GM12892 (cell line): Measurements from ENCODE around the gene AOPEP.

Source experiments
- DNase-seq: peaks from one replicate; pipeline ENCODE4 v3.0.0; 2011; ENCODE audit not compliant: insufficient read length
- FAIRE-seq: peaks from 2 replicates; lab custom pipeline; 2011; peaks lifted over from hg19 to GRCh38; lab: Jason Lieb, UNC
- POLR2A ChIP-seq: IDR thresholded peaks from 2 replicates; pipeline ENCODE4 v1.6.1; 2011; ENCODE audit warnings: low read depth, low read length, control low read depth
- POLR2AphosphoS5 ChIP-seq: IDR thresholded peaks from 2 replicates; pipeline ENCODE4 v1.6.1; 2011; ENCODE audit warnings: low read depth, low read length, control low read depth
- TAF1 ChIP-seq: IDR thresholded peaks from 2 replicates; pipeline ENCODE4 v1.6.1; 2011; ENCODE audit warnings: low read depth, mild to moderate bottlenecking, control low read depth, low read length, borderline replicate concordance

AOPEP gene

DNA sequence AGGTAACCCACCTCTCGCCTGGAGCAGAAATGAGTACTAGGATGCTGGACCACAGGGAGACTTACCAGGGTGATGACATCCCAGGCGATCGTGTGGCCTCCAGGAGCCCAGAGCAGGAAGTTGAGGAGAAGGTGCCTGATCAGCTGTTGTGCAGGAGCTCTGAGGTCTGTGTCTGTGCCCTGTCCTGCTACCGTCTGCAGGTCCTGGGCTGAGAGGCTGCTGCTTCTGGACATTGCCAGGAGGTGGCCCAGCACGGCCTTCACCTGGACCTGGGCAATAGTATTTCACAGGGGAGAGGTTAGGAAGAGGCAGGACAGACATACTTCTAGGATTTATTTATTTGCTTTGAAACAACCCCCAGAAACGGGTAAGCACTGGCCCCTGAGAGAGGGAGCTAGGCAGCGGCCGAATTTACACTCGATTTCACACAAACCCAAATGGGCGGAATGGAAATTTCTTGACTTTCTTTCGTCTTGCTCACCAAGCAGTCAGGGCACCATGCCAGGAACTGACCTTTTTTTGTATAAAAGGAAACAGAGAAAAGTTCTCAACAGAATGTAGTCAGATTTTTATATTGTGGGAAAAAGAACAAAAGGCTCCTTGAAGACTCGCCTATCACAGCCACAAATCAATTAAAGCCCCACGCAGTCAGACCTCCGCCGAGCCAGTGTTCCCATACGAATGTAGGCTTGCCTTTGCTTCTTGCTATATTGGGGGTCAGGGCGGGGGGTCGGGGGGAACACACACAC, 380.7 kb downstream of the AOPEP start:
- FAIRE-seq: no peak
- DNase-seq: no peak
- TF ChIP-seq POLR2AphosphoS5: no peak
- TF ChIP-seq POLR2A: no peak
- TF ChIP-seq TAF1: no peak

DNA sequence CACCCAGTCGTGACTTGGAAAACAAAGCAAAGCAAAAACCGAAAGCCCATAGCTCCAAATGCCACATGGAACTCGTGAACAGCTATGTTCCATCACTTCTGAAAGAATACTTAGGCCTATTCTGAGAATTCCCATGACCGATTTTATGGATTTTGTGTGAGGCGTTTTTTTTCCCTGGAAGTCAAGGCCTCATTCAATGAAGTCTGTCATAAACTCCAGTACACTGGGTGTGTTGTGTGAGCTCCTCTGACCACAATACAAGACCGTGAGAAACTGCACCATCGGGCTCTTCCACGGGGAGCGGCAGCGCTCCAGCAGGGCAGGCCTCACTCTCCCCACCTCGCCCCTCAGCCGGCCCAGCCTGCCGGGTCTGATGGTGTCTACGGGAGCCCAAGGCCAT, 381.5 kb downstream of the AOPEP start:
- FAIRE-seq (no peak), DNase-seq (no peak)
- TF ChIP-seq POLR2AphosphoS5: no peak
- TF ChIP-seq POLR2A: no peak
- TF ChIP-seq TAF1: no peak

- TF ChIP-seq TAF1 (no peak), POLR2A (no peak), POLR2AphosphoS5 (no peak)
- no peak for FAIRE-seq
- DNase-seq: no peak
Observed at GRCh38 chr9:95108777-95109176, 382.3 kb downstream of the AOPEP start.

DNA sequence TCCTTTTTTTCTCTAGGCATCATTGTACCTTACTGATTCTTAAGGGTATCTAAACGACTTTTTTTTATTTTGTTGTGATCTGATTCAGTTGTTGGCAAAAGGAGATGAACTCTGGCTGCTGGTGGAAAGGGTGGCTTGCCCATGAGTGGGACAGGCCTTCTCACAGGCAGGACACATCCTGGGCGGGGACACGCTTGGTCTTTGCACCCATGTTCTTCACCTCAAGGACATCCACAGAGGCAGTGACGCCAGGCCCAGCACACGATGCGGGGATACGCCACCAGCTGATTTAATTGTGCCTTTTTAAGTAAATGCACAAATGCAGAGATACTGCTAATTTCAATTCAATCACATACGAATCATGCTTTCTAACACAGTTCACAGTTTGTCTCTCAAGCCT, 383.0 kb downstream of the AOPEP start:
- TF ChIP-seq POLR2AphosphoS5 (no peak), TAF1 (no peak), POLR2A (no peak)
- DNase-seq: no peak
- FAIRE-seq: no peak

DNA sequence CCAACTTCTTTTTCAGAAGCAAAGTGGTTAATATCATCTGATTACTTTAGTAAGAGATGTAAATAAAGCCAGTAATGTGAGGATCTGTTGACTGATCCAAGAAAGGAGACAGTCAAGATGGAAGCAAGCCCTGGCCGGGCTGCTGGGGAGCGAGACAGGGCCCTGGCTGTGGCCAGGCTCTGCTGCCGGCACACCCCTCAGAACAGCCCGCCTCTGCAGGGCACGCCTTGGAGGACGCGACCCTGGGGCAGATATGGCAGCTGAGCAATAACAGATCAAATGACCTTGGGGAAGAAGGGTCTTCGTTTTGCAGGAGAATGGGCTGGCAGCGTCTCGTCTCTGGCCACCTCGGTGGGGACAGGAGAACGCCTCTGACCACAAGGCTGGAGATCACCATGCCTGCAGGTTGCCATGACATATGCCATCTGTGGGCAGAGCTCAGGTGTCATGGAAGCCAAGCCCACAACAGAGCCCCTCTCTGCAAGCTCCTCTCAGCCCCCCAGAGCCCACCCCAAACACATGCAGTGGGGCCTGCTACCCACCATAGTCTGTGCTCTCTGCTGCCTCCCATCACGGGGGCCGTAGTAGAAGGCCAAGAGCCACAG, 384.5 kb downstream of the AOPEP start:
- FAIRE-seq: no peak
- DNase-seq: no peak
- TF ChIP-seq TAF1: no peak
- TF ChIP-seq POLR2A: no peak
- no peak for TF ChIP-seq POLR2AphosphoS5

DNA sequence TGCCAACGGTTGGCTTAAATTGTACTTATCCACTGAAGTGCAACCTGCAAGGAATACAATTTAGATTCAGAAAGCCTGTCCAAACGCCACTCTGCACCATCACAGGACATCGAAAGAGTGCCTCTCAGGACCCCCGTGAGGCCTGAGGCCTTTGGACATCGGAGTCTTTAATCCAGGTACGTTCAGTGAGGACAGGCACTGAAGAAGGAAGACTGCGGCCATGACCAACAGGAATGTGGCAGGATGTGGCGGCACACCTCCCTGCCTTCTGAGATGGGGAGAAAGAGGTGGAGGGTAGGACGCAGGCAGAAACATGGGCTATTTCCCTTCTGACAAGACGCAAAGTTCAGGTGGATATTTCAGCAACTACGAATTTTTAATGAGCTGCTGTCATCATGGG, 385.2 kb downstream of the AOPEP start:
- FAIRE-seq (no peak), DNase-seq (no peak)
- TF ChIP-seq TAF1 (no peak), POLR2A (no peak), POLR2AphosphoS5 (no peak)

GRCh38 chr9:95112436-95113280, 386.2 kb downstream of the AOPEP start:
- no peak for TF ChIP-seq TAF1
- TF ChIP-seq POLR2A: no peak
- no peak for TF ChIP-seq POLR2AphosphoS5
- no peak for DNase-seq
- peak; percentile 30 for FAIRE-seq

- DNase-seq: no peak
- TF ChIP-seq POLR2A: no peak
- TF ChIP-seq TAF1: no peak
- TF ChIP-seq POLR2AphosphoS5: no peak
- no peak for FAIRE-seq
Observed at GRCh38 chr9:95115104-95115503, 388.6 kb downstream of the AOPEP start.

GRCh38 chr9:95116002-95116807, 389.7 kb downstream of the AOPEP start:
- FAIRE-seq (no peak), DNase-seq (no peak)
- TF ChIP-seq POLR2AphosphoS5 (no peak), TAF1 (no peak), POLR2A (no peak)

GRCh38 chr9:95116808-95117204, 390.3 kb downstream of the AOPEP start:
- peak; percentile 44 for FAIRE-seq
- TF ChIP-seq TAF1 (no peak), POLR2A (no peak), POLR2AphosphoS5 (no peak)
- DNase-seq: no peak

DNA sequence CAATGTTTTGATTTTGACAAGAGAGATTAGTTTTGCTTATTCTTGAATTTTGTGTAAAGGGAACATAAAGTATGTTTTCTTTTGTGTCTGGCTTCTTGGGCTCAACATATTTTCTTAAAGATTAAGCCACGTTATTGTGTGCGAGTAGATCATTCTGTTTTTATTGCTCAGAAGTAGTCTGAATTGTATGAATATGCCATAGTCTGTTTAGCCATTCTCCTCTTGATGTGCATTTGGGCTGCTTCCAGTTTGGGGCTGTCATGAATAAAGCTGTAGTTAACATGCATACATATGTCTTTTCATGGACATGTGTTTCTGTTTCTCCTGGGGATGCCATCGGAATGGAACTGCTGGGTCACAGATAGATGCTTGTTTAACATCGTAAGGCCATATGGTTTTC, 392.1 kb downstream of the AOPEP start:
- no peak for FAIRE-seq
- DNase-seq: no peak
- TF ChIP-seq POLR2AphosphoS5: no peak
- no peak for TF ChIP-seq POLR2A
- no peak for TF ChIP-seq TAF1
